Activated CD8-positive, alpha-beta memory T cell treated with anti-CD3 and anti-CD28 coated beads, Interleukin-2, amount 50 U/mL, for 24 hours (primary cell): Measurements from ENCODE around the gene TNS2.

ENCODE experiments used
- DNase-seq: peaks from one replicate; pipeline ENCODE4 v3.0.0-alpha.2; 2020; ENCODE audit errors: extremely low read depth

The TNS2 gene

DNA sequence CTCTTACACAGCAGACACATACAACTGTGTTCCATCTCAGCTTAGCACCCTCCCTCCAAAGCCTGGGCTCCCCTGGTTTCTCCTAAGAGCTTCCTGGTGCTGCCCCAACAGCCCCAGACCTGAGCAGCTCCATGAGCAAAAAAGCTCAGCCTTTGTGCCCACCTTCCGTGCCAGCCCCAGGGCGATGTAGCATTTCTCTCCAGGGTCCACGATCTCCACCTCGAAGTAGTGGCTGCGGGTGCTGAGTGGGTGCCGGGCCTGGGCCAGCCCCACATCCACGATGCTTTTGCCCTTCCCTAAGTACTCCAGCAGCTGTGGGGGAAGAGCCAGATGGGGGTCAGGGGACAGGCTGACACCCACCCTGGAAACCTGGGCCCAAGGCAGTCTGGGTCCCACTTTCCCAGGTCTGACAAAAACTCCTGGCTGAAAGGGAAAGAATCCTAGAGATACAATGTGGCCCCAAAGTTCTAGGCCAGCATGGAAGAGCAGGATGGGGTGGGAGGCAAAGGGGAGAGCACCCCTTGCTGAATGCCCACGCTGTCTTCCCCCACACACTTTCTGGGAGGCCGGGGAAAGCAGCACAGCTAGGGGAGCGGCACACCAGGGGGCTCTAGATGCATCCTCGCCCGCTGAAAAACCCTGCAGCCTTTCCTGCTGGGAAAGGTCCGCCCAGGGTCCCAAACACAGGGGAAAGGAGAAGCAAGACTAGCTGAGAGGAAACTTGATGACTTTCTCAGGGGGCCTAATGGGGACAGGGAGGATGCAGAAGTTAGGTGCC is 18.3 kb downstream of the TNS2 start:
- DNase-seq: no peak

DNA sequence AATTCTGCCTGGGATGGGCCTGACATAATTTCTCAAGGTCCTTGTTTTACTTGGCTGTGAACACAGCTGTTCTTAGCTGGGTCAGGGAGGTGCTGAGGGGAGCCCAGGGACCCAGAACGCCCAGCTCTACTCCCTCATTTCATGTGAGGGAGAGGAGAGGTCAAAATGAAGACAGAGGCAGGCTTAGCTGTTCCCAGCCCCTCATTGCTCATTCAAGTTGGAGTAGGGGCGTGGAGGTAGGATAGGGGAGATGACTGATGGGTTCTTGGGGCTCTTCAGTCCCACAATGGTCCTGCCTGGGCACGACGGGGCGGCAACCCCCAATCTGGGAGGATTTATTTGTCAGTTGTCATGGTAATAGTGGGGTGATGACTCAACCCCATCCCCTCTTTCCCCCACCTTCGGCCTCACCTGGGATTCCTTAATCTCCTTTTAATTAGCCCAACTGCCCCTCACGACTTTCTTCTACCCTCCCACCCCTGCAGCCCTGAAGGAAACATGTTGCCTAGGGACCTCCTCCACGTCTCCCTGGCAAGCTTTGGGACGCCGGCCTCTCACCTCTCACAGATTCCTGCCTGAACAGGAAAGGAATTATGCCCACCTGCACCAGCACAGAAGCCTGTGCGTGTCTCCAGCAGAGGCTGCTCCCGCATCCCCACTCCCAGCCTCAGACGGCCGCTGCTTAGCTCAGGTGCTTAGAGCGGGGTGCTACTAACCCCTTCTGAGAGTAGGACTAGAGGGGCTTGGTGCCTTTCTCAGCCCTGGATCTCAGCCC is 19.1 kb downstream of the TNS2 start:
- DNase-seq: no peak

GRCh38 chr12:53069621-53070410 is 20.0 kb downstream of the TNS2 start:
- no peak for DNase-seq

- no peak for DNase-seq
Observed at GRCh38 chr12:53070877-53071492, 21.1 kb downstream of the TNS2 start.

- no peak for DNase-seq
Observed at GRCh38 chr12:53071591-53072551, 22.0 kb downstream of the TNS2 start.

DNA sequence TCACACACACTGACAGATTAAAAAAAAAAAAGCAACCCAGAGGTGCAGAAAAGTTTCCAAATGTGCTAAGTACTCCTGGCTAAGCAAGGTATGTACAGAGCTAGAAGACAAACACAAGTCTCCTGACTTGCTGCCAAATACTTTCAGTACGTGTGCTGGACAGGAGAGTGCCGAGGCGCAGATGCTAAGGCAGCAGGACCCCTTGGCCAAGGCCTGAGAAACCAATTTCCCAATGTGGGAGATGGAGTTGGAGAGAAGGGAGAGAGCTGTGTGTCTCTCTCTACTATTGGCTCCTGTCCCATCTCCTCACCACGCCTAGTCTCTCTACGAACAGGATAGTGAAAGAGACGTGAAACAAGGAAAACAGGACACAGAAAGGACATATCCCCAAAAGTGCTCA is 24.0 kb downstream of the TNS2 start:
- no peak for DNase-seq

GRCh38 chr12:53074283-53074998 is 24.6 kb downstream of the TNS2 start:
- DNase-seq: no peak

GRCh38 chr12:53074999-53075370 is 25.1 kb downstream of the TNS2 start:
- DNase-seq: no peak

DNA sequence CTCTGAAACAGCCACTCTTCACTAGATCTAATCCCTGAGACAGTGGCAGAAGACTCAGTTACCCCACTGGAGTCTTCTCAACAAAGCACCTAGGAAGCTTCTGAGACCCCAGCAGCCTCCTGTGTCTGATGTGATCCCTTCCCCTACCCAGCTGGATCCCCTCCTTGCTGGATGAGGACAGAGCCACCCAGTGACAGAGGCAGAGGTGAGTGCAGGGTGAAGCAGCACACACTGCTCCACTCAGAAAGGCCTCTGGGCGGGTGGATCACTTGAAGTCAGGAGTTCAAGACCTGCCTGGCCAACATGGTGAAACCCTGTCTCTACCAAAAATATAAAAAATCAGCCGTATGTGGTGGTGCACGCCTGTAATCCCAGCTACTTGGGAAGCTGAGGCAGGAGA is 26.6 kb downstream of the TNS2 start:
- DNase-seq: no peak

GRCh38 chr12:53077030-53077429 is 27.2 kb downstream of the TNS2 start:
- DNase-seq: no peak

- no peak for DNase-seq
Observed at GRCh38 chr12:53078425-53079225, 28.8 kb downstream of the TNS2 start.

DNA sequence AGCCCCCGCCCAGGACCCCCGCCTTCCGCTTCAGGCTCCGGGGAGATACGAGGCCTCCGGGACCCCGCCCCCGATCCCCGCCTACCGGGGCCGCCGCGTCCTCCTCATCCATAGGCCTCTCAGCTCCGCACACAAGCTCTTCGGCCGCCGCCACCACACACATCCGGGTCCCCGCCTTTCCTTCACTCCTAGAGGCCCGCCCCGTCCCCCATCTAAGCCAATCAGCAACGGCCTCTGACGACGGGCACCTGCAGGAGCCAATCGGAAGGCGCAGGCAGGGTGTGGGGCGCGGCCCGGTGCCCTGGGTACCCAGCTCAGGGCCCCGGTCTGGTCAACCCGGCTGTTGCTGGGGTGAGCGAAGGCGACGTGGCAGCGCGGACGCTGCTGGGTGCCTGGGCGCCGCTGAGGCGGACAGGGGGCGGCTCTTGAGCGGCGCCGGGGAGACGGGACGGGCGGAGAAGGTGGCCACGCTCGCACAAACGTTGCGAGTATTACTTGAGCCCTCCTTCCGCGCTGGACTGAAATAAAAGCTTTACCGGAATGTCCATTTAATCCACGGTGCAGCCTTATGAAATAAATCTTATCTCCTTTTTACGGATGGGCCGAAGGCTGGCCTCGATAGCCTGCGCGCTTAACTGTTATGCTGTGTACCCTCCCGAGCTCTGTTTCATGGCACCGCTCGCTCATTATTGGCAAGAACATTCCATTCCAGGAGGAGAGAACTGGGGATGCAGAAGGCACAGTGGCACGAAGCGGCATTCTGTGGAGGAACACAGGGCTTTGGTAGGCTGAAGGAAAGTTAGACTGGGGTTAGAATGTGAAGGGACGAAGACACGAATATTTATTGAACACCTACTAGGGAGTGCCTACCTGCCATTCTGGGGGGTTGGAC is 29.6 kb downstream of the TNS2 start, which contains the start of gene SPRYD3:
SPRYD3 (minus strand) TSS at position 165 of the 892 bp plus-strand sequence; CDS start at position 108, 57 bp downstream.
- DNase-seq: peak; percentile 90

- DNase-seq: no peak
Observed at GRCh38 chr12:53082637-53083175, 32.8 kb downstream of the TNS2 start.

DNA sequence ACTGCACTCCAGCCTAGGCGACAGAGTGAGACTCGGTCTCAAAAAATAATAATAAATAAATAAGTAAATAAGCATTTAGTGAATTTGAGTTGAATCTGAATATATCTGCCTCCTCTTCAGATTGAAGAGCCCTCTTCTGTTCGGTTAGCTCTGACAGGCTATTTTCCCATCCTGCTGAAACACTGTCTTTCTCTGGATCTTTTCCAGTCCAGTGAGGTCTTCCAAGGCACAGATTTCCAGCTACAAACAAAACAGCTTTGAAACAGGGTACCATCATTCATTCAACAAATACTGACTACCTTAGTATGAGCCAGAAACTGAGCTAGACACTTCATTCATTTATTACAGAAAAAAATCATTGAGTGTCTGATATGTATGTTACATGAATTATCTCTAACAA is 36.5 kb downstream of the TNS2 start:
- no peak for DNase-seq

DNA sequence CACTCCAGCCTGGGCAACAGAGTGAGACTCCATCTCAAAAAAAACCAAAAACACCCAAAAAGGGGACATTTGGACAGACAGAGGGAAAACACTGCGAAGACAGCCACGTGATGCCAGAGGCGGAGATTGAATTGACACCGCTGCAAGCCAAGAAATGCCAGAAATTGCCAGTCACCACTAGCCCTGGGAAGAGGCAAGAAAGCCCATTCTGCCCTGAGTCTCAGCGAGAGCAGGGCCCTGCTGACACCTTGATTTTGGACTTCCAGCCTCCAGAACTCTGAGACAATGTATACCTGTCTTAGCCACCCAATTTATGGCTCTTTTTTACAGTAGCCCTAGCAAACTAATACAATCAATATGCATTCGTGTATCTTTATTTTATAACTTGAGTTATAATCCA is 40.2 kb downstream of the TNS2 start:
- no peak for DNase-seq

- DNase-seq: no peak
Observed at GRCh38 chr12:53090554-53090953, 40.7 kb downstream of the TNS2 start.

DNA sequence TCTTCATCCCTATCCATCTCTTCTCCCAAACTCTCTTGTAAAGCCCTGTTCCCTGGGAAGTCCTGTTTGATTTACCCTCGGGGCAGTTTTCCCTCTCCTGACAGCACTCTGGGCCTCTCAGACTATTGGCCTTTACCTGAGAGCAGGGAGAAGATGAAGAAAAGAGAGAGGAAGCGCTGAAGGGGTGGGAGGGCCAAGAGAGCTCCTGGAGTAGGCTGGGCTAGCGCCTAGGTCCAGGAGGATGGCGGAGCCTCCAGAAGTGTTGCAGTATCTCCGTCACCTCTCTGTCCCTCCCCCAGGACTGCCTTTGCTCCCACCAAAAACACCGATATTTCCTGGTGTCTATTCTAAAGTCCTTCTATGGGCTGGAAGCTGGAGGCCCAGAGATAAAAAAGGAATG is 41.9 kb downstream of the TNS2 start:
- DNase-seq: no peak
